Erythroblast (primary cell): ENCODE results near the gene LHFPL3.

Experiments
- DNase-seq, 2 experiments: peaks; one replicate each; lab custom pipeline; 2025; lab: John Stamatoyannopoulos, UW
- GATA1 ChIP-seq: IDR thresholded peaks from 2 replicates; pipeline ENCODE4 v1.6.1; 2011; ENCODE audit warnings: low read depth, mild to moderate bottlenecking, control low read depth, low read length, moderate library complexity
- POLR2A ChIP-seq: IDR thresholded peaks from 2 replicates; pipeline ENCODE4 v1.6.1; 2011; ENCODE audit warnings: mild to moderate bottlenecking, low read length

Gene LHFPL3

DNA sequence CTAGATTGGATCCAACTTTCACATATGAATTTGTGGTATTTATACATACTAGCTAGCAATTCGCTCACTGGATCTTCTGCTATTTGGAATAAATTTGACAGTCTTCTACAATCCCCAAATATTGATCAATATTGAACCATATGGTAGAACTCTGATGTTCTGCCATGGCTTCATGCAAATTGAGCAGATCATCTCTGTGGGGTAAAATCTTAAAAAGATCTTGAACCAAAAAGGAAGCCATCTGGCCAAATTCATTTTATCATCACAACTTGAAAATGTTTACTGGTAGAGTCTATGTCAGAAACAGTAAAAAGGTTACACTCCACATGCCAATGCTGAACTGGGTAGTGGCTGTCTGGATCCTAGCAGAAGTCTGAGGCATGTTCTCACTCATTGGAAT is 80.0 kb downstream of the LHFPL3 start:
- DNase-seq, result no peak
- TF ChIP-seq POLR2A (no peak), GATA1 (no peak)

GRCh38 chr7:104410742-104411141 is 82.3 kb downstream of the LHFPL3 start:
- no peak for TF ChIP-seq GATA1
- TF ChIP-seq POLR2A, result no peak

GRCh38 chr7:104412911-104413310 is 84.5 kb downstream of the LHFPL3 start:
- TF ChIP-seq POLR2A (no peak), GATA1 (no peak)
- DNase-seq, result no peak

More at GRCh38 chr7:104410742-104411141, 82.3 kb downstream of the LHFPL3 start:
- DNase-seq, result no peak

- DNase-seq, result no peak
- TF ChIP-seq POLR2A, result no peak
- TF ChIP-seq GATA1, result no peak
Measured at GRCh38 chr7:104414216-104414615, 85.8 kb downstream of the LHFPL3 start.

- TF ChIP-seq POLR2A (no peak), GATA1 (no peak)
- DNase-seq, result no peak
Measured at GRCh38 chr7:104415700-104416099, 87.3 kb downstream of the LHFPL3 start.

DNA sequence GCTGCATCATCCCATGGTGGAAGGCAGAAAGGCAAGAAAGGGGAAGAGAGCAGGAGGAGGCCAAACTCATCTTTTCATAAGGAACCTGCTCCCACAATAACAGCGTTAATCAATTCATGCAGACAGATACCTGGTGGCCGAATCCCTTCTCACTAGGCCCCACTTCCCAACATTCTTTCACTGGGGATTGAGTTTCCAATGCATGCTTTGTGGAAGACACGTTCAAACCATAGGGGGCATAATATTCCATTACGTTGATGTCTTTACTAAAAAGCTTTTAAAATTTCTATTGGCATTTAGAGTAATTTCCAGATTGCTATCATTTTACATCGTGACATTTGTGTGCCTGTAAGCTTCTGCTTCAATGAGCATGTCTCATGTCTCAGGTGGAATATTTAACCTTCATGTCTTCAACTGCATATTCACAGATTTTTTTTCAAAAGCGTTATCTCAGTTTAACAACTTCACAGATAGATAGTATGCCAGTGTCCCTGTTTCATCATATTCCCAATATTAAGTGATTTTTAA is 88.5 kb downstream of the LHFPL3 start:
- DNase-seq, result no peak
- TF ChIP-seq POLR2A (no peak), GATA1 (no peak)

- DNase-seq, result no peak
- no peak for TF ChIP-seq POLR2A
- no peak for TF ChIP-seq GATA1
Measured at GRCh38 chr7:104431930-104432329, 103.5 kb downstream of the LHFPL3 start.

- no peak for TF ChIP-seq POLR2A
- TF ChIP-seq GATA1, result no peak
- no peak for DNase-seq
Measured at GRCh38 chr7:104434129-104434528, 105.7 kb downstream of the LHFPL3 start.

DNA sequence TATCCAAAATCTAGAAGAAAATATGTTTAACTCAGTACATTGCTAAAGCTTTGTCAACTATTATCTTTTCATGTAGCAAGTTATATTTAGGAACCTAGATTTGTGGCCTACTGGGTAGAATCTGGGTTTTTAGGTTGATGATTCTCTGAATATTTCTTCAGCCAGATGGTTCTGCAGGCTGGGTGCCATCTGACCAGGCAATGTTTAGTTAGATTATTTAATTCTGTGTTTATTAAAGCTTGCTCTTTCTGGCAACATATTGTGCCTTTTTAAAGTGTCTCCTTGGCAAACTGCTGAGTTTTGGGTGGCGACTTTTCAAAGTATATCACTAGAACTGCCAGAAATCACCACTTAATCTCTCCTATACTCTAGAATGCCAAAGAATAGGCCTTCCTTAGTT is 114.1 kb downstream of the LHFPL3 start:
- no peak for DNase-seq
- TF ChIP-seq GATA1 (no peak), POLR2A (no peak)

DNA sequence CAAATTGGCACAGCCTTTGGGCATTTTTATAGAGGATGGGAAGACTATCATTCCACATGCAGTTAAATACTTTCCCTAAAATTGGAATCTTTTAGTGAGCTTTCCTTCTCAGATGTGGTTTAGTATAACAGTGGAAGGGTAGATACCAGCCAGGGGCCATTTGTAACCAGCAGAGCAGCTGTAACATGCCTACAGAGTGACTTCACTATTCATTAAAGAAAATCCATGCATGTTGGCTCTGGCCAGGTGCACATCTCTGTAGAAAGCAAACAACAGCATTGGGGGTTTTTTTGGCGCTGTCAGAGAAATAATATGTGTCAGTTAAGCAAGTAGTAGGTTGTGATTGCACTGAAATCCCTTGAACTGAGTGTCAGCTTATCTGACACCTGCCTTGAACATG is 115.6 kb downstream of the LHFPL3 start:
- TF ChIP-seq GATA1 (no peak), POLR2A (no peak)
- DNase-seq, result no peak

DNA sequence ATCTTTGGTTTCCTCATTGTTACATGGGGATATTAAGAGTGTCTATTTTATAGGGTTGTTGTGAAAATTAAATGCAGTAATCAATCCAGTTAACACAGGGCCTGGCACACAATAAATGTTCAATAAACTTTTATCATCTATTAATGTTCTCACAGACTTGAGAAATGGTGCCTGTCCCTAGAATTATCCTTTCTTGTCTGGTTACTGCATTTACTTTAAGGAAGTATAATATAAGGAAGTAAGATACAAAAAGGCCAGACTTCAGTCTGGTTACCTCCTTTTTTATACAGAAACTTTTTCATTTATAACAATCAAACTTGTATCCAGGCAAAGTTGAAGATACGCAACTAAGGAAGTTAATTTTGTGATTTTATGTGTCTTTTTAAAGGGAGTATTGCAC is 117.0 kb downstream of the LHFPL3 start:
- no peak for DNase-seq
- TF ChIP-seq GATA1, result no peak
- no peak for TF ChIP-seq POLR2A

GRCh38 chr7:104450861-104451260 is 122.5 kb downstream of the LHFPL3 start:
- no peak for DNase-seq
- TF ChIP-seq POLR2A (no peak), GATA1 (no peak)

- DNase-seq, result no peak
- TF ChIP-seq POLR2A, result no peak
- TF ChIP-seq GATA1, result no peak
Measured at GRCh38 chr7:104453190-104453589, 124.8 kb downstream of the LHFPL3 start.

DNA sequence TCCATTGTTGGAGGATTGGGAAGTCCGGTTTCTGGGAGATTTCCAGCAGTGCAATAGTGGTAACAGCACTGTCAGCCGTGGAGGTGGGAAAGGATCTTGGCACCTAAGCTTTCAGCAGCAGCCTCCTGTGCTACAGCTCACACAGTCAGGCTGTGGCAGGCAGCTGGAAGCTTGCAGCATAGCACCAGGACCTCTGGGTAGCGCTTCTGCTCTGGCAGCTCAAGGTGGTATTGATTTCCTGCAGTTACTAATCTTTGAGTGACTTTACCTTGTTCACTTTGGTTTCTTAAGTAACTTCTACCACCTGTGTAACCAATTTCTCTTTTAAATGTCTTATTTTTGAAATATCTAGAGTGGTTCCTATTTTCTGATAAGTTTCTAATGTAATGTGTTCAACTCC is 130.5 kb downstream of the LHFPL3 start:
- no peak for DNase-seq
- TF ChIP-seq POLR2A, result no peak
- no peak for TF ChIP-seq GATA1

DNA sequence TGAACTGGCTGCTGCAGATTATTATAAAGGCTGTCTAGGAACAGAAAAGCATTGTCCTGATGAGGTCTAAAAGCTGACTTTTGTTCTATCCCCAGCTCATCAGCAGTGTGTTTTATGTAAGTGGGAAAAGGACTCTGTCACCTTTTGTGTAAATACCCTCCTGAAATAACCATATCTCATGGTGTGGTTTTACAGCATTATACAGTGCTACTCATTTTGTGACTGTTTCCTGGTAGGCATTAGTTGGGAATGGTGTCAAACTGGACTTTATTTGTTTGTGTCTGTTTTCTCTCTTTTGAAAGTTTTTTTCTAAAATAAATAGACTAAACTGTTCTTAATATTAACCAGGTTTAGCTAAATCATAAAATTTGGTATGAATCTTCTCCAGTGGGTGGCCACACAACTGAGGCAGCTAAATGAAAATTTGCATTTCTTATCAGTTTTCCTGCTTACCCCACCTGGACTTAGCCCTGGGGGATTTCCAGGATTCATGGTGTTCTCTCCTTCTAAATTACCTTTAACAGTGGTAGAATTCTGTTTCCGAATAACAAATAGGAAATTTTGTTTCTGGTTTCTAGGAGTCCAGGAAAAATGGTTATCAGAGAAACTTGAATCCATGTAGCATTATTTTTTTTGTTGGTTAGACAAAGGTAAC is 140.9 kb downstream of the LHFPL3 start:
- TF ChIP-seq POLR2A, result no peak
- no peak for TF ChIP-seq GATA1
- DNase-seq, result no peak
